NCI-H2029 (cell line): Measurements from ENCODE around the gene MTFMT.
A peak's percentile ranks its signal among the peaks of the same experiment; 100 is the strongest.
"Not testable (repeated sequence)": the region's sequence is repeated elsewhere in the genome, so short reads cannot be mapped to it uniquely, and the experiment has no call there.

Source experiments
- DNase-seq: peaks from one replicate; lab custom pipeline; 2025; lab: John Stamatoyannopoulos, UW

MTFMT gene

GRCh38 chr15:65038836-65039235, 9.4 kb upstream of the MTFMT start:
- DNase-seq: no peak

GRCh38 chr15:65038428-65038827, 9.0 kb upstream of the MTFMT start:
- DNase-seq: no peak

- DNase-seq: no peak
These were observed 7.9 kb upstream of the MTFMT start for GRCh38 chr15:65037309-65037708.

GRCh38 chr15:65034719-65035118, 5.3 kb upstream of the MTFMT start:
- no peak for DNase-seq

- DNase-seq: no peak
These were observed 4.3 kb upstream of the MTFMT start for GRCh38 chr15:65033659-65034269.

- no peak for DNase-seq
These were observed 3.5 kb upstream of the MTFMT start for GRCh38 chr15:65032801-65033537.

GRCh38 chr15:65029736-65030208, 333 bp upstream of the MTFMT start:
- no peak for DNase-seq

GRCh38 chr15:65028338-65028737, 1.1 kb downstream of the MTFMT start:
- no peak for DNase-seq

- no peak for DNase-seq
These were observed 1.8 kb downstream of the MTFMT start for GRCh38 chr15:65027593-65027992.

- no peak for DNase-seq
These were observed 2.7 kb downstream of the MTFMT start for GRCh38 chr15:65026756-65027155.

GRCh38 chr15:65021488-65021887, 8.0 kb downstream of the MTFMT start:
- no peak for DNase-seq

- no peak for DNase-seq
These were observed 9.0 kb downstream of the MTFMT start for GRCh38 chr15:65020419-65020818.

- DNase-seq: not testable (repeated sequence)
These were observed 18.2 kb downstream of the MTFMT start for GRCh38 chr15:65011198-65011597.

- DNase-seq: no peak
These were observed 20.5 kb downstream of the MTFMT start for GRCh38 chr15:65008983-65009382.

- no peak for DNase-seq
These were observed 22.6 kb downstream of the MTFMT start for GRCh38 chr15:65006876-65007275.

GRCh38 chr15:65004993-65005392, 24.4 kb downstream of the MTFMT start:
- DNase-seq: no peak

- DNase-seq: no peak
These were observed 31.6 kb downstream of the MTFMT start for GRCh38 chr15:64997745-64998375.

GRCh38 chr15:64997066-64997465, 32.4 kb downstream of the MTFMT start:
- no peak for DNase-seq

- DNase-seq: no peak
These were observed 36.1 kb downstream of the MTFMT start for GRCh38 chr15:64993290-64993689.

- no peak for DNase-seq
These were observed 37.8 kb downstream of the MTFMT start for GRCh38 chr15:64991536-64992135.

GRCh38 chr15:64990168-64990470, 39.3 kb downstream of the MTFMT start:
- no peak for DNase-seq

- peak; percentile 74 for DNase-seq
These were observed 39.8 kb downstream of the MTFMT start, which contains the start of gene SPG21 for GRCh38 chr15:64989416-64990167. TSS of gene SPG21 (minus strand) at chr15:64989914. CDS start at chr15:64983569, 6,345 bp downstream.
